Stimulated activated CD4-positive, alpha-beta T cell treated with anti-CD3 and anti-CD28 coated beads, Interleukin-2, amount 100 ng/mL, for 48 hours (primary cell): ENCODE measurements around the gene FAM117A.
"Not testable (repeated sequence)": the region's sequence is repeated elsewhere in the genome, so short reads cannot be mapped to it uniquely, and the experiment has no call there.

ENCODE experiments used
- DNase-seq, 2 donors: peaks; one replicate each; pipeline ENCODE4 v3.0.0-alpha.2; 2020

The FAM117A gene

DNA sequence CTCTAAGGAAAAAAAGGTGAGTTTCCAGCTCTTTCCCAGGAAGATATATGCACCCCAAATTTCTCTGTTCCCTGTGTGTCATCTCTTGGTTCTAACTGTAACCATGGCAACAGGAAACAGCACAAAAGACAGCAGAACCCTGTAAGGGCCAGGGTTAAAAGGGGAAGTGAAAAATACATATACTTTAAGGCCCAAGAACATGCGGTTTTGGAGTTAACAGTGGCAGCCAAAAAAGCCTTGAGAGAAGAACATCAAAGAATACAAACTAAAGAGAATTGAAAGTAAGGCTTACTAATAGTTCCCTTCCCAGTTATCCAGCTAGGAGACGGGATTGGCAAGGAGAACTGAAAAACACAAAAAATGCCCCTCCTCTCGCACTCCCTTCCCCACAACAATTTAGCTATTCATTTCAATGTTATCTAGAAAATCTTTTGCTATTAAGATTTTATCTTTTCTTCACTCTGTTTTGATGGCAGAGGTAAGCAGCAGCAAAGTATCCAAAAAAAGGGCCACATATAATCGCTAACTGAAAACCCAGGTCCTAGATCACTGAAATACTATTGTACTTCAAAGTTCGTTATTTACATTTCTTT lies 87.6 kb downstream of the FAM117A start:
- no peak for DNase-seq

DNA sequence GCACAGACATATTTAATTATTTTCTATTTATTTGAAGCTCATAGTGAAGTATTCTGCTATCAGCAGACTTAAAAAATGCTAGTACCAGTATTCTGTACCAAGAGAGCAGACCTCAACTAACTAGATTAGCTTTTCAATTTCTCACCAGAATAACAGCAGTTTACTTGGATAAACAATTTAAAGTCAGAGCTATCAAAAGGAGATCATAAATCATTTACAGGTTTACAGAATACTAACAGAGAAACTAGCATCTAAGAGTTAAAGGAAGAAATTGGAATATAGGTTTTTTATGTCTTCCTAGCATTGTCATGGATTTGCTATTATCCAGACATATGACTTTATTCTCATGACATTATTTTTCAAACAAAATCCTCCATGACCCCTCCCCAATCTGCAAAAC lies 89.4 kb downstream of the FAM117A start:
- no peak for DNase-seq

DNA sequence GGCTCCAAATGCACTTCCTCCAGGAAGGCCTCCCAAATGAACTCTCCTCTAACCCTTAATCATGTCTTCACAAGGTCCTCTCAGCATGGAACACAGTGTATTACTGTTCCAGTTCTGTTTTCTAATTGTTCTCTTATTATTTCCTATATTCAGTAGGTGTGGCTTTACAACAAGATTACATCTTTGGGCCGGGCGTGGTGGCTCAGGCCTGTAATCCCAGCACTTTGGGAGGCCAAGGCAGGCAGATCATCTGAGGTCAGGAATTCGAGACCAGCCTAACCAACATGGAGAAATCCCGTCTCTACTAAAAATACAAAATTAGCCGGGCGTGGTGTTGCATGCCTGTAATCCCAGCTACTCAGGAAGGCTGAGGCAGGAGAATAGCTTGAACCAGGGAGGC lies 90.3 kb downstream of the FAM117A start:
- not testable (repeated sequence) for DNase-seq

DNA sequence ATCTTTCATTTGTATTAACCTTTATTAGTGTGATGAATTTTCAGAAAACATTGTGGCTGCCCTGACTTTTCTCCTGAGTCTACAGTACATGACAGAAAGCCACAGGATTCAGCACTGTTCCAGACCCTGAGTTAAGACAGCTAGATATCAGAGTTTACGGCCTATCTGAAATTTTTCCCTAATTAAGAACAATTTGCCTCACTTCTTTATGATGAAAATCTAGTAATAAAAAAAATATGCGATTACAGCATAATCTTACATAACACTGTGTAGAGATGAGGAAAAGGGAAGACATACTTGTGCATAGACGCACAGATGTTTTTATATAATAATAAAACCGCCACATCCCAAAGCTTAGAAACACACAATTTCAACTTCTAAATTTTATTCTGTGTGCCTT lies 93.3 kb downstream of the FAM117A start:
- no peak for DNase-seq

DNA sequence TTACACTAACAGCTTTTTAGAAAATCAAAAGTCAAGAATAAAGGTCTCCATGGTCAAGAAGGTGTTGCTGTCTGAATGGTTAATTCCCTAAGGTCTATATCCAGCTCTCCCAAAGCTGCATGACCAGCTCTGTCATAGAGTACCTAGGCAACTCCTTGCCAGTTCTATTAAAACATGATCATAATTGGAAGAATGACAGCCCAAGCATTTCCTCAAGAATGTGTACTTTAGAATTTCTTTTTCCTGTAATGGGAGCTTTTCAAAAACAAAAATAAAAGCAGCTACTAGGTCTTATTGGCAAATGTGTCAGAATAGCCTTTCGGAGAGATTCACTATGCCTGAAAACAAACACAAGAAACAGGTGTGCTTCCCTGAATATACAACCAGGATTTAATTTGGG lies 93.9 kb downstream of the FAM117A start:
- no peak for DNase-seq

DNA sequence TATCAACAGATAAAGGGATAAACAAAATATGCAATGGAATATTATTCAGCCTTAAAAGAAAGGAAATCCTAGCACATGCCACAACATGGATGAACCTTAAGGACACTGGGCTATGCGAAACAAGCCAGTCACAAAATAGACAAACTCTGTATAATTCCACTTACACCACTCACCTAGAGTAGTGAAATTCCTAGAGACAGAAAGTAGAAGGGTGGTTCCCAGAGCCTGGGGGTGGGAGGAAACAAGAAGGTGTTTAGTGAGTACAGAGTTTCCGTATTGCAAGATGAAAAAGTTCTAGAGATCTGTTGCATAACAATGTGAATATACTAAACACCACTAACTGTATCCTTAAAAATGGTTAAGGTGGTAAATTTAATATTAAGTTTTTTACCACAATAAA lies 96.1 kb downstream of the FAM117A start:
- DNase-seq: no peak

DNA sequence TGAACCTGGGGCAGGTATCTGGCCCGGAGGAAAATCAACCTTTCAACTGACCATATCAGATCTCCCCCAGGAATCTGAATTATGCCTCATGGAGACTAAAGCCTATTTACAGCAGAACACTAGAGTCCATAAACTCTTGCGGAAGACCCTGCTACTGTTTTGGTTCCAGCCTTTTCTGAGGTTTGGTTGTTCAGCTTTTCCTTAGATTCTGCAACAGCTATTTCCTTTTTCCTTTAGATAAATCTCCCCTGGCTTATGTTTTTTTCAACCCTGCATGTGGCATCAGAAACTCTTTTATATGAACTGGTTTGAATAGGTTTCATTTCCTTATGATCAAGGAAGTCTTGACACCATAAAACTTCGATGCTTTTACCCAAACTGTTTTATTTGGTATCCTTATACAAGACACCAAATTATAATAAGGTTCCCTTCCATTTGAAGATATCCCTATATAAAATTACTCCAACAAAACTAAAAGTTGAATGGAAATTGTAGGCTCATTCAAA lies 99.2 kb downstream of the FAM117A start:
- DNase-seq: no peak
